Common myeloid progenitor, CD34-positive (primary cell): ENCODE data around the gene BEAN1.
A peak's percentile ranks its signal among the peaks of the same experiment; 100 is the strongest.

ENCODE experiments used
- CTCF ChIA-PET: fragments of 350-600 bp; sonication (Branson Sonifier 250); formaldehyde crosslinking; loops from one replicate; lab custom pipeline; 2021; ENCODE audit warnings: antibody characterized with exemption; lab: Charles Lee
- POLR2A ChIA-PET: fragments of 350-600 bp; sonication (Branson Sonifier 250); formaldehyde crosslinking; loops from one replicate; lab custom pipeline; 2021; ENCODE audit warnings: antibody characterized with exemption; lab: Charles Lee
- DNase-seq, 3 donors: peaks; one replicate each; pipeline versions ENCODE4 v3.0.0 to v3.0.0-alpha.2; 2013
- H3K27ac ChIP-seq, 2 experiments: 1 replicate in 1 of 2; 2 replicates in 1 of 2; pipeline ENCODE4 v1.7.0; 2013; ENCODE audit warnings: inconsistent platforms in 2 of 2, low read length in 2 of 2, mild to moderate bottlenecking in 2 of 2, low read depth in 1 of 2, moderate library complexity in 1 of 2; ENCODE audit not compliant: severe bottlenecking in 2 of 2, insufficient read depth in 1 of 2, poor library complexity in 1 of 2
- H3K27me3 ChIP-seq, 5 experiments: replicated peaks in 2 of 5; 1 replicate in 3 of 5; 2 replicates in 2 of 5; pipeline versions ENCODE4 v1.6.1 to v1.7.0; 2013; ENCODE audit warnings: low read length in 4 of 5, mild to moderate bottlenecking in 2 of 5, moderate library complexity in 2 of 5, inconsistent platforms in 1 of 5; ENCODE audit not compliant: insufficient read depth in 5 of 5, control insufficient read depth in 4 of 5
- H3K36me3 ChIP-seq, 4 experiments: 1 replicate in 2 of 4; 2 replicates in 2 of 4; pipeline versions ENCODE4 v1.6.1 to v1.7.0; 2013; ENCODE audit warnings: low read length in 3 of 4, control low read depth in 1 of 4, mild to moderate bottlenecking in 1 of 4; ENCODE audit not compliant: control insufficient read depth in 4 of 4, insufficient read depth in 4 of 4
- H3K4me1 ChIP-seq, 4 experiments: 1 replicate in 3 of 4; 2 replicates in 1 of 4; pipeline versions ENCODE4 v1.6.1 to v1.7.1; 2013; ENCODE audit warnings: low read length in 3 of 4, mild to moderate bottlenecking in 3 of 4, control low read depth in 1 of 4, inconsistent platforms in 1 of 4, moderate library complexity in 1 of 4; ENCODE audit not compliant: control insufficient read depth in 4 of 4, insufficient read depth in 4 of 4; ENCODE audit errors: control extremely low read depth in 1 of 4
- H3K4me3 ChIP-seq, 7 experiments: 1 replicate in 4 of 7; 2 replicates in 3 of 7; pipeline versions ENCODE4 v1.5.1 to v1.7.0; 2013; ENCODE audit warnings: mild to moderate bottlenecking in 7 of 7, low read length in 6 of 7, moderate library complexity in 6 of 7, inconsistent platforms in 2 of 7, low read depth in 2 of 7, control low read depth in 1 of 7; ENCODE audit not compliant: insufficient read depth in 4 of 7, control insufficient read depth in 1 of 7; ENCODE audit errors: extremely low read depth in 1 of 7
- H3K9me3 ChIP-seq, 5 experiments: 1 replicate in 4 of 5; 2 replicates in 1 of 5; pipeline versions ENCODE4 v1.6.1 to v1.7.1; 2013; ENCODE audit warnings: low read length in 4 of 5, mild to moderate bottlenecking in 2 of 5, inconsistent platforms in 1 of 5, low read depth in 1 of 5, moderate library complexity in 1 of 5; ENCODE audit not compliant: control insufficient read depth in 4 of 5, insufficient read depth in 2 of 5; ENCODE audit errors: control extremely low read depth in 1 of 5
- WGBS: methylation state at CpG from one replicate; pipeline ENCODE4 v1.1.5; 2013; ENCODE audit not compliant: insufficient coverage; 5-methylcytosine and 5-hydroxymethylcytosine counted together

Gene BEAN1

DNA sequence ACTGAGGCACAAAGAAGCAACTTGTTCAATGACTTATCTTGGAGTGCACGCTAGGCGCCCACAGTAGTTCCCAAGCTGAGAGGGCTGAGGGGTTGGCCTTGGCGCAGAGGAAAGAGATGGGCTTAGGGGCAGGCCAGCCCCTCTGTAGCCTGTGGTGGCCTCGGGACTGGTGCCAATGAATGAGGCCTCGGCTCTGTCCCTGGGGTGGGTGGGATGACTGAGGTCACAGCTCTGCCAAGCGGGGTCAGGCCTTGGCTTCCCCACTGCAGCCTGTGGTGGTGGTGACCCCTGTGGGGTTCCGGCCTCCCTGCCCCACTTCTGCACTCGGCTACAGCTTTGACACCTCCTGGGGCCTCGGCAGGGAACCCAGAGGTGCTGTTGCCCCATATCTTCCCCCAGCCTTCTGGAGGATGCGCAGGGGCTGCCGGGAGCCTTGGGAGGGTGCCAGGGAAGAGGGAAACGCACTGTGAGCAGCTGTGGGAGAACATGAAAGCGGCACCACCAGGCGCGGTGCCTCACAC, 46.0 kb downstream of the BEAN1 start:
- CTCF ChIA-PET = interaction anchor here (1.0 to 14.1 kb wide), 4 partner anchors 29 to 73 kb away, joined by 3 to 92 read pairs (median 3); no protein-coding TSS in a partner anchor
- H3K4me3 ChIP-seq = no peak overlapping the region
- POLR2A ChIA-PET = no interaction called here
- H3K36me3 ChIP-seq = no peaks in the 10 kb centered on the region
- H3K27ac ChIP-seq = no peak overlapping the region
- H3K9me3 ChIP-seq = no peaks in the 10 kb centered on the region
- no peak for DNase-seq
- peaks cover 0 to 2% (median 0%) of the 10 kb centered on the region in 5 experiments for H3K27me3 ChIP-seq
- WGBS = 92% methylated on average over 8 of the region's 15 CpGs
- peaks cover 0 to 10% (median 0%) of the 10 kb centered on the region in 4 experiments for H3K4me1 ChIP-seq

GRCh38 chr16:66473654-66474519, 46.8 kb downstream of the BEAN1 start:
- no peak for DNase-seq
- H3K9me3 ChIP-seq = no peaks in the 10 kb centered on the region
- no peak overlapping the region for H3K27ac ChIP-seq
- H3K4me3 ChIP-seq = no peak overlapping the region
- ChIA-PET POLR2A (no interaction called here), CTCF (interaction anchor here (0.9 to 14.1 kb wide), 9 partner anchors 9 to 129 kb away, joined by 3 to 92 read pairs (median 4); no protein-coding TSS in a partner anchor)
- H3K36me3 ChIP-seq = no peaks in the 10 kb centered on the region
- 94% methylated on average over 4 of the region's 4 CpGs for WGBS
- peaks cover 0 to under 1% (median 0%) of the 10 kb centered on the region in 5 experiments for H3K27me3 ChIP-seq
- peaks cover 0 to 14% (median 2%) of the 10 kb centered on the region in 4 experiments for H3K4me1 ChIP-seq

DNA sequence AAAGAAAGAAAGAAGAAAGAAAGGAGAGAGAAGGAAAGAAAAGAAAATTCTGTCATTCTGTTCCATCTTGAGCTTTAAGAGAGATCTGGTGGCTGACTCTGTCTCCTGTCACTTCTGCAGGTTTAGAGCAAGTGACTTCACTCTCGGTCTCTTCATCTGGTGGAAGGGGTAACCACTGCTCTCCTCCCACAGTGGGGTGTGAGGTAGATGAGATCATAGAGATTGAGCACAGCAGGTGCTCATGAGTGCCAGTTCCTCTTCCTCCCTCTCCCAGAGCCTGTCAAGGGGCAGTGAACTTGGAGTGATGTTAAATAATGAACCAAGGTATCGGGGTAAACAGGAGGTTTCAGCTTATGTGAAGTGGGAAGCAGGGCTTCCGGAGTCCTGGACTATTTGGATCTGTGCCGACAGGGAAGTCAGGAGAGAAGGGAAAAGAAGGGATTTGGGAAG, 47.7 kb downstream of the BEAN1 start:
- DNase-seq = peak; percentile 65 to 91 (median 88)
- Histone ChIP-seq H3K4me1 (peaks cover 0 to 17% (median 4%) of the 10 kb centered on the region in 4 experiments), H3K27me3 (no peaks in the 10 kb centered on the region), H3K36me3 (no peaks in the 10 kb centered on the region), H3K27ac (no peak overlapping the region), H3K9me3 (no peaks in the 10 kb centered on the region), H3K4me3 (no peak overlapping the region)
- ChIA-PET POLR2A (no interaction called here), CTCF (interaction anchor here (0.5 to 14.1 kb wide), 9 partner anchors 9 to 128 kb away, joined by 3 to 92 read pairs (median 4); no protein-coding TSS in a partner anchor)
- 0% methylated on average over 3 of the region's 4 CpGs for WGBS

GRCh38 chr16:66475232-66475631, 48.1 kb downstream of the BEAN1 start:
- Histone ChIP-seq H3K9me3 (no peaks in the 10 kb centered on the region), H3K4me1 (peaks cover 0 to 17% (median 4%) of the 10 kb centered on the region in 4 experiments), H3K36me3 (no peaks in the 10 kb centered on the region), H3K27me3 (no peaks in the 10 kb centered on the region), H3K27ac (no peak overlapping the region), H3K4me3 (no peak overlapping the region)
- WGBS = 90% methylated on average over 2 of the region's 2 CpGs
- DNase-seq = no peak
- ChIA-PET CTCF (interaction anchor here (0.5 to 14.1 kb wide), 10 partner anchors 8 to 127 kb away, joined by 3 to 92 read pairs (median 4); no protein-coding TSS in a partner anchor), POLR2A (no interaction called here)

GRCh38 chr16:66476328-66477027, 49.4 kb downstream of the BEAN1 start:
- ChIA-PET POLR2A (no interaction called here), CTCF (interaction anchor here (0.8 to 14.1 kb wide), 27 partner anchors 8 to 133 kb away, joined by 3 to 92 read pairs (median 4); no protein-coding TSS in a partner anchor)
- no peak for DNase-seq

DNA sequence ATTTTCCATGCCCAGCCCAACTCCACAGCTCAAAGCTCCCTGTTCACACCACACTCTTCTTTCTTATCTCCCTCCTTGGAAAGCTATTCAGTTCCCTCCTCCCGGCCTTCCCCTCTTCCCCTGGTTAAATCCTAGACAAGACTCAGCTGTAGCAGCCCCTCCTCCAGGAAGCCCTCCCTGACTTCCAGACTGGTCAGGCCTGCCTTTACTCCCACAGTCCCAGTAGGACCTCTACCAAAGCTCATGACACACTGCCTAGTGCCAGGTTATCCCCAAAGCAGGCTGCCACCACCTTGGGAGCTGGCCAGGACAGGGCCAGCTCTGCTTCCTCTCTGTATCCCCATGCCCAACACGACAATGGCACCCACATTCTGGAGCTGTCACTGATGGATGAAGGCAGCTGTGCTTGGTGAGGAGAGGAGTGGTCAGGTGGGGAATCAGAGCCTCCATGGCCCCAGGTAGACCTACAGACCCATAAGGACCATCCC, 50.0 kb downstream of the BEAN1 start:
- Histone ChIP-seq H3K4me3 (no peak overlapping the region), H3K36me3 (no peaks in the 10 kb centered on the region), H3K27ac (no peak overlapping the region), H3K9me3 (no peaks in the 10 kb centered on the region), H3K27me3 (no peaks in the 10 kb centered on the region), H3K4me1 (peaks cover 0 to 17% (median 4%) of the 10 kb centered on the region in 4 experiments)
- DNase-seq = no peak
- ChIA-PET POLR2A (no interaction called here), CTCF (interaction anchor here (0.7 to 14.1 kb wide), 25 partner anchors 8 to 133 kb away, joined by 3 to 92 read pairs (median 4); no protein-coding TSS in a partner anchor)
- 90% methylated on average over 2 of the region's 2 CpGs for WGBS

More at GRCh38 chr16:66476328-66477027, 49.4 kb downstream of the BEAN1 start:
- no peaks in the 10 kb centered on the region for H3K36me3 ChIP-seq
- no peak overlapping the region for H3K4me3 ChIP-seq
- 78% methylated on average over 8 of the region's 8 CpGs for WGBS
- H3K27me3 ChIP-seq = no peaks in the 10 kb centered on the region
- no peak overlapping the region for H3K27ac ChIP-seq
- peaks cover 0 to 17% (median 4%) of the 10 kb centered on the region in 4 experiments for H3K4me1 ChIP-seq
- H3K9me3 ChIP-seq = no peaks in the 10 kb centered on the region
